ENCODE results near the gene RALGAPA2. TPM values are rescaled to one million over a fixed set of nuclear protein-coding genes. Genes with fewer than 3 reads are reported as not detected.
A peak's percentile ranks its signal among the peaks of the same experiment; 100 is the strongest.

RALGAPA2 gene
- total and polyA plus RNA-seq, 2 of the 13 experiments (the other 11 are each of a cell fraction or from before 2014, with no cell fraction given): 13.8 to 17.7 TPM

- no peak for TF ChIP-seq E2F5 (CRISPR knock-in tag; conservative IDR thresholded peaks at IDR 0.05)
- no peak for TF ChIP-seq ZFYVE20 (CRISPR knock-in tag; IDR thresholded peaks at IDR 0.05; ENCODE audit: borderline replicate concordance, low read depth)
- TF ChIP-seq MAFK (conservative IDR thresholded peaks at IDR 0.05 in 1 of 2, IDR thresholded peaks at IDR 0.05 in 1 of 2; ENCODE audit: low read length in 2 of 2): no peak
- no peak for TF ChIP-seq STAT6 (CRISPR knock-in tag; IDR thresholded peaks at IDR 0.05; ENCODE audit: borderline replicate concordance)
- no peak for TF ChIP-seq PHB2 (IDR thresholded peaks at IDR 0.05; ENCODE audit: partially characterized antibody)
- TF ChIP-seq PHF8 (CRISPR knock-in tag; IDR thresholded peaks at IDR 0.05): peak; percentile 36; the same call in 1 of the 2 replicates
- peak; percentile 86; the same call in 1 of the 2 replicates for TF ChIP-seq MTF2 (CRISPR knock-in tag; IDR thresholded peaks at IDR 0.05; ENCODE audit: borderline replicate concordance)
- TF ChIP-seq ZNF253 (CRISPR knock-in tag; IDR thresholded peaks at IDR 0.05; ENCODE audit: borderline replicate concordance): no peak
- TF ChIP-seq ZNF225 (CRISPR knock-in tag; IDR thresholded peaks at IDR 0.05): no peak
- no peak for TF ChIP-seq ZNF720 (CRISPR knock-in tag; IDR thresholded peaks at IDR 0.05)
- no peak for TF ChIP-seq PHF5A (CRISPR knock-in tag; IDR thresholded peaks at IDR 0.05; ENCODE audit: low read depth, unreplicated experiment)
- TF ChIP-seq HOXA7 (CRISPR knock-in tag; IDR thresholded peaks at IDR 0.05): no peak
- TF ChIP-seq ZNF496 (CRISPR knock-in tag; IDR thresholded peaks at IDR 0.05; ENCODE audit: insufficient replicate concordance): no peak
- no peak for TF ChIP-seq ZNF281 (CRISPR knock-in tag; IDR thresholded peaks at IDR 0.05; ENCODE audit: borderline replicate concordance)
- peak; percentile 83; the same call in 1 of the 2 replicates for TF ChIP-seq ZNF235 (CRISPR knock-in tag; IDR thresholded peaks at IDR 0.05; ENCODE audit: borderline replicate concordance)
- no peak for TF ChIP-seq ZFP1 (CRISPR knock-in tag; IDR thresholded peaks at IDR 0.05)
- TF ChIP-seq NONO (IDR thresholded peaks at IDR 0.05): no peak
- TF ChIP-seq NONO (CRISPR knock-in tag; conservative IDR thresholded peaks at IDR 0.05): no peak
- no peak for TF ChIP-seq RFXAP (CRISPR knock-in tag; IDR thresholded peaks at IDR 0.05; ENCODE audit: borderline replicate concordance)
- TF ChIP-seq WIZ (CRISPR knock-in tag; IDR thresholded peaks at IDR 0.05): no peak
- TF ChIP-seq RXRB (CRISPR knock-in tag; IDR thresholded peaks at IDR 0.05; ENCODE audit: borderline replicate concordance): no peak
- no peak for TF ChIP-seq ZNF839 (CRISPR knock-in tag; IDR thresholded peaks at IDR 0.05; ENCODE audit: borderline replicate concordance)
- no peak for TF ChIP-seq ATF4 (CRISPR knock-in tag; IDR thresholded peaks at IDR 0.05)
These were observed 348.4 kb downstream of the RALGAPA2 start (continued) for GRCh38 chr20:20363799-20364592.

All from HepG2 (cell line).